ENCODE measurements around the gene HECTD1. TPM values are rescaled to one million over a fixed set of nuclear protein-coding genes. Genes with fewer than 3 reads are reported as not detected.
"Not testable (repeated sequence)": the region's sequence is repeated elsewhere in the genome, so short reads cannot be mapped to it uniquely, and the experiment has no call there.

HECTD1 gene
- total and polyA plus RNA-seq, 9 of the 15 experiments (the other 6 are each of a cell fraction or from before 2014, with no cell fraction given) = 27.9 to 111 (median 78.1) TPM

DNA sequence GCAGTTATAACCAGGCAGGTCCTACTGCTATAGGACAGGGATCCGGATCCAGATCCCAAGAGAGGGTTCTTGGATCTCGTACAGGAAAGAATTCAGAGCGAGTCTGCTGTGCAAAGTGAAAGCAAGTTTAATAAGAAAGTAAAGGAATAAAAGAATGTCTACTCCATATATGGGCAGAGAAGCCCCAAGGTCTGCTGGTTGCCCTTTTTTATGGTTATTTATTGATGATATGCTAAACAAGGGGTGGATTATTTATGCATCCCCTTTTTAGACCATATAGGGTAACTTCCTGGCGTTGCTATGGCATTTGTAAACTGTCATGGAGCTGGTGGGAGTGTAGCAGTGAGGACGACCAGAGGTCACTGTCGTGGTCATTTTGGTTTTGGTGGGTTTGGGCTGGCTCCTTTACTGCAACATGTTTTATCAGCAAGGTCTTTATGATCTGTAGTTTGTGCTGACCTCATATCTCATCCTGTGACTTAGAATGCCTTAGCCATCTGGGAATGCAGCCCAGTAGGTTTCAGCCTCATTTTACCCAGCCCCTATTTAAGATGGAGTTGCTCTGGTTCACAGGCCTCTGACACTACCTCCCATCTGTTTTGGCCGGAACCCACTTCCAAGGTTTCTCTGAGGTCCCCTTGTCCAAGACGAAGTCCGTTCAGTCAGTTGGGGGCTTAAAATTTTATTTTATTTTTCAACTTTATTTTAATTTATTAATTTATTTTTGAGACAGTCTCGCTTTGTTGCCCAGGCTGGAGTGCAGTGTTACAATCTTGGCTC is 34.8 kb upstream of the HECTD1 start (continued):
- TF ChIP-seq ZNF212 (CRISPR knock-in tag; IDR thresholded peaks at IDR 0.05) (peak; percentile 78; the same call in 1 of the 2 replicates), SMAD3 (CRISPR knock-in tag; conservative IDR thresholded peaks at IDR 0.05) (peak; percentile 98), JUND (tag; IDR thresholded peaks at IDR 0.05; ENCODE audit: borderline replicate concordance, low read depth, low read length) (peak; percentile 41; the same call in 2 of the 3 replicates), NR2C1 (tag; IDR thresholded peaks at IDR 0.05) (peak; percentile 92), SMAD4 (CRISPR knock-in tag; conservative IDR thresholded peaks at IDR 0.05) (peak; percentile 98), CUX1 (CRISPR knock-in tag; IDR thresholded peaks at IDR 0.05) (peak; percentile 98), ESRRA (IDR thresholded peaks at IDR 0.05; ENCODE audit: borderline replicate concordance, low read depth) (peak; percentile 87), NFXL1 (CRISPR knock-in tag; IDR thresholded peaks at IDR 0.05) (peak; percentile 91), ZNF311 (CRISPR knock-in tag; IDR thresholded peaks at IDR 0.05) (peak; percentile 95), FOSL1 (tag; conservative IDR thresholded peaks at IDR 0.05) (0 out of 2 replicates have a peak, but pooled peaks have one; percentile 3), RHOXF2B (CRISPR knock-in tag; conservative IDR thresholded peaks at IDR 0.05) (peak; percentile 75; the same call in 1 of the 2 replicates), ZNF696 (CRISPR knock-in tag; conservative IDR thresholded peaks at IDR 0.05) (peak; percentile 80)
- TF ChIP-seq JUND (IDR thresholded peaks at IDR 0.05; ENCODE audit: borderline replicate concordance, low read depth, low read length); NR2C1 (IDR thresholded peaks at IDR 0.05): not testable (repeated sequence)
- TF ChIP-seq, protein P1, sequence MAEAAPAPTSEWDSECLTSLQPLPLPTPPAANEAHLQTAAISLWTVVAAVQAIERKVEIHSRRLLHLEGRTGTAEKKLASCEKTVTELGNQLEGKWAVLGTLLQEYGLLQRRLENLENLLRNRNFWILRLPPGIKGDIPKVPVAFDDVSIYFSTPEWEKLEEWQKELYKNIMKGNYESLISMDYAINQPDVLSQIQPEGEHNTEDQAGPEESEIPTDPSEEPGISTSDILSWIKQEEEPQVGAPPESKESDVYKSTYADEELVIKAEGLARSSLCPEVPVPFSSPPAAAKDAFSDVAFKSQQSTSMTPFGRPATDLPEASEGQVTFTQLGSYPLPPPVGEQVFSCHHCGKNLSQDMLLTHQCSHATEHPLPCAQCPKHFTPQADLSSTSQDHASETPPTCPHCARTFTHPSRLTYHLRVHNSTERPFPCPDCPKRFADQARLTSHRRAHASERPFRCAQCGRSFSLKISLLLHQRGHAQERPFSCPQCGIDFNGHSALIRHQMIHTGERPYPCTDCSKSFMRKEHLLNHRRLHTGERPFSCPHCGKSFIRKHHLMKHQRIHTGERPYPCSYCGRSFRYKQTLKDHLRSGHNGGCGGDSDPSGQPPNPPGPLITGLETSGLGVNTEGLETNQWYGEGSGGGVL (CRISPR knock-in tag; IDR thresholded peaks at IDR 0.05) = peak; percentile 89
- TF ChIP-seq, protein P2, sequence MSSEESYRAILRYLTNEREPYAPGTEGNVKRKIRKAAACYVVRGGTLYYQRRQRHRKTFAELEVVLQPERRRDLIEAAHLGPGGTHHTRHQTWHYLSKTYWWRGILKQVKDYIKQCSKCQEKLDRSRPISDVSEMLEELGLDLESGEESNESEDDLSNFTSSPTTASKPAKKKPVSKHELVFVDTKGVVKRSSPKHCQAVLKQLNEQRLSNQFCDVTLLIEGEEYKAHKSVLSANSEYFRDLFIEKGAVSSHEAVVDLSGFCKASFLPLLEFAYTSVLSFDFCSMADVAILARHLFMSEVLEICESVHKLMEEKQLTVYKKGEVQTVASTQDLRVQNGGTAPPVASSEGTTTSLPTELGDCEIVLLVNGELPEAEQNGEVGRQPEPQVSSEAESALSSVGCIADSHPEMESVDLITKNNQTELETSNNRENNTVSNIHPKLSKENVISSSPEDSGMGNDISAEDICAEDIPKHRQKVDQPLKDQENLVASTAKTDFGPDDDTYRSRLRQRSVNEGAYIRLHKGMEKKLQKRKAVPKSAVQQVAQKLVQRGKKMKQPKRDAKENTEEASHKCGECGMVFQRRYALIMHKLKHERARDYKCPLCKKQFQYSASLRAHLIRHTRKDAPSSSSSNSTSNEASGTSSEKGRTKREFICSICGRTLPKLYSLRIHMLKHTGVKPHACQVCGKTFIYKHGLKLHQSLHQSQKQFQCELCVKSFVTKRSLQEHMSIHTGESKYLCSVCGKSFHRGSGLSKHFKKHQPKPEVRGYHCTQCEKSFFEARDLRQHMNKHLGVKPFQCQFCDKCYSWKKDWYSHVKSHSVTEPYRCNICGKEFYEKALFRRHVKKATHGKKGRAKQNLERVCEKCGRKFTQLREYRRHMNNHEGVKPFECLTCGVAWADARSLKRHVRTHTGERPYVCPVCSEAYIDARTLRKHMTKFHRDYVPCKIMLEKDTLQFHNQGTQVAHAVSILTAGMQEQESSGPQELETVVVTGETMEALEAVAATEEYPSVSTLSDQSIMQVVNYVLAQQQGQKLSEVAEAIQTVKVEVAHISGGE (CRISPR knock-in tag; IDR thresholded peaks at IDR 0.05) = peak in 1 of 3 experiments; percentile 88; a peak in 2 of 6 replicates

Measured in K562 (cell line).